Right atrium auricular region (tissue), 2 donors: ENCODE data around the gene ZNF681. TPM values are rescaled to one million over a fixed set of nuclear protein-coding genes. Genes with fewer than 3 reads are reported as not detected.

Source experiments
- DNase-seq: peaks from one replicate; pipeline ENCODE4 v3.0.0-alpha.2; 2019; ENCODE audit warnings: low spot score
- H3K27ac ChIP-seq, 2 donors: fragments of 200-600 bp; sonication (generic); 1 replicate in 1 of 2; 2 replicates in 1 of 2; pipeline ENCODE4 v1.5.1; 2016 to 2019
- H3K27me3 ChIP-seq, 2 donors: fragments of 200-600 bp; sonication (generic); one replicate each; pipeline versions ENCODE4 v1.5.1 to v1.6.0; 2017 to 2019
- H3K36me3 ChIP-seq: fragments of 200-600 bp; sonication (generic); one replicate; pipeline ENCODE4 v1.5.1; 2016
- H3K4me1 ChIP-seq, 2 donors: fragments of 200-600 bp; sonication (generic); one replicate each; pipeline versions ENCODE4 v1.5.1 to v1.6.0; 2017 to 2019
- H3K4me3 ChIP-seq, 2 donors: fragments of 200-600 bp; sonication (generic); 1 replicate in 1 of 2; 2 replicates in 1 of 2; pipeline ENCODE4 v1.5.1; 2017 to 2019; ENCODE audit warnings: mild to moderate bottlenecking in 1 of 2, moderate library complexity in 1 of 2
- H3K9me3 ChIP-seq, 2 donors: fragments of 200-600 bp; sonication (generic); one replicate each; pipeline ENCODE4 v1.5.1; 2019
- total RNA-seq, 2 donors: library from RNA; depleted of rRNA; stranded (reverse); fragments of >200 nt; gene quantifications; one replicate each; pipeline ENCODE4 v1.1.0, GENCODE V29; 2016
- TF ChIP-seq, protein P1 (sequence below), 2 donors: fragments of 200-600 bp; sonication (generic); IDR thresholded peaks; one replicate each; pipeline ENCODE4 v1.5.1; 2019; ENCODE audit warnings: antibody characterized with exemption in 2 of 2

ZNF681 gene
- total RNA-seq = under 1 TPM; 0.59 to 0.67 TPM

DNA sequence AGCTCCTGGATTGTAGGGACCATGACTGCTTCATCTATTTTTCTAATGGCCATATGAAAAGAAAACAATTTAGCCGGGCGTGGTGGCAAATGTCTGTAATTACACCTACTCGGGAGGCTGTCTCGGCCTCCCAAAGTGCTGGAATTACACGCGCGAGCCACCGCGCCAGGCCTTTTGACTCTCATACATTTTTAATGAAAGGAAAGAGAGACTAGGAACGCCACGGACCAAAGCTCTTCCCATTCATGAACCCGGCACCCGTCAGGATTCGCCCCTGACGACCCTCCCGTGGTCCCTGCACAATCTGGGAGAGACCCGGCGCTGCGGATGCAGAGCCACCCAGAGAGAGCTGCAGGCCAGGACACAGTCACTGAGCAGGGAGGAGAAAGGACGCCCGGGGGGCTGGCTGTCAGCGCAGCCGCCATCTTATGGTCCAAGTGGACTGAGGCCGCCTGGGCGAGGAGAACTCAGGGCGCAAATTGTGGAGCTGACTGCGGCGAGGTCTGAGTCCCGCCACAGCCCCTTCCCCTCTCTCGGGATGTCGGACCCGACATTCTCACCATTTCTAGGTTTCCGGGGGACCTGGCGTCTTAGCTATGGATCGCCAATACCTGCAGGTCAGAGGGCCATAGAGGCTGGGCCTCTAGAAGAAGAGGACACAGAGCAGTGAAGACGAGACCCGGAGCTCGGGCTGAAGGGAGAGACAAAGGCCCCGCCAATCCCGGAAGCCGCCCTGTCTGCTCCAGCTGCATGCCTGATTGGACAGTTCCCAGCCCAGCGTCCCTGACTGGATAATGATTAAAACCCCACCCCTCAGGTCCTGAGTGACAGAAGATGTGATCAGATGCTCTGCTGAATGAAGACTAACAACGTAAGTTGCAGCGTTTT lies at the start of gene ZNF681:
Gene ZNF681 (minus strand): TSS at position 705 of the 888 bp plus-strand sequence. CDS start 142 bp downstream, at position 563.
- Histone ChIP-seq H3K36me3 (no peaks in the 10 kb centered on the region), H3K4me3 (peak within 1 kb of the TSS; percentile 53 to 77), H3K9me3 (no peaks in the 10 kb centered on the region), H3K27me3 (no peaks in the 10 kb centered on the region), H3K27ac (peak within 1 kb of the TSS; percentile 70 to 78), H3K4me1 (peaks cover 0 to 4% of the 10 kb centered on the region in 2 donors)
- TF ChIP-seq, protein P1, sequence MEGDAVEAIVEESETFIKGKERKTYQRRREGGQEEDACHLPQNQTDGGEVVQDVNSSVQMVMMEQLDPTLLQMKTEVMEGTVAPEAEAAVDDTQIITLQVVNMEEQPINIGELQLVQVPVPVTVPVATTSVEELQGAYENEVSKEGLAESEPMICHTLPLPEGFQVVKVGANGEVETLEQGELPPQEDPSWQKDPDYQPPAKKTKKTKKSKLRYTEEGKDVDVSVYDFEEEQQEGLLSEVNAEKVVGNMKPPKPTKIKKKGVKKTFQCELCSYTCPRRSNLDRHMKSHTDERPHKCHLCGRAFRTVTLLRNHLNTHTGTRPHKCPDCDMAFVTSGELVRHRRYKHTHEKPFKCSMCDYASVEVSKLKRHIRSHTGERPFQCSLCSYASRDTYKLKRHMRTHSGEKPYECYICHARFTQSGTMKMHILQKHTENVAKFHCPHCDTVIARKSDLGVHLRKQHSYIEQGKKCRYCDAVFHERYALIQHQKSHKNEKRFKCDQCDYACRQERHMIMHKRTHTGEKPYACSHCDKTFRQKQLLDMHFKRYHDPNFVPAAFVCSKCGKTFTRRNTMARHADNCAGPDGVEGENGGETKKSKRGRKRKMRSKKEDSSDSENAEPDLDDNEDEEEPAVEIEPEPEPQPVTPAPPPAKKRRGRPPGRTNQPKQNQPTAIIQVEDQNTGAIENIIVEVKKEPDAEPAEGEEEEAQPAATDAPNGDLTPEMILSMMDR (IDR thresholded peaks at IDR 0.05) = peak in 1 of 2 donors; percentile 35
- DNase-seq = peak; percentile 92

DNA sequence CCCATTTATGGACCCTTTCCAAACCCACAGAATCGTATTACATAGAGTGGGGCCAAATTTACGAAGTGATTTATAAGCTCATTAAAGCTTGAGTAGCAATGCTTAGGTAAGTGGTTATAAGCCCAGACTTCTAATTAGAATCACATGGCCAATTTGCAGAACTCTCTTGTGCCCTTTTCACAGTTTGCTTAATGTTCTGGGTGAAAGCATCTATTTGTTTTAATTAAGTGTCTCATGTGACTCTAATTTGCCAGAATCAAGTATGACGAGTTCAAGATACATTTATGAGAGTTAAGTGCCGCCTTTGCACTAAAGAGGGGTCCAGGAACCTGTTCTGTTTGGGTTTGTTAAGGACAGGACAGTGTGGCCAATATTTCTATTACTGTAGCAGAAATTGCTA lies 46.0 kb upstream of the ZNF681 start:
- no peaks in the 10 kb centered on the region for H3K27me3 ChIP-seq
- no peaks in the 10 kb centered on the region for H3K4me1 ChIP-seq
- no peak for DNase-seq
- no peaks in the 10 kb centered on the region for H3K36me3 ChIP-seq
- no peak overlapping the region for H3K27ac ChIP-seq
- no peaks in the 10 kb centered on the region for H3K9me3 ChIP-seq
- no peak overlapping the region for H3K4me3 ChIP-seq
- TF ChIP-seq, protein P1 (IDR thresholded peaks at IDR 0.05) = no peak

DNA sequence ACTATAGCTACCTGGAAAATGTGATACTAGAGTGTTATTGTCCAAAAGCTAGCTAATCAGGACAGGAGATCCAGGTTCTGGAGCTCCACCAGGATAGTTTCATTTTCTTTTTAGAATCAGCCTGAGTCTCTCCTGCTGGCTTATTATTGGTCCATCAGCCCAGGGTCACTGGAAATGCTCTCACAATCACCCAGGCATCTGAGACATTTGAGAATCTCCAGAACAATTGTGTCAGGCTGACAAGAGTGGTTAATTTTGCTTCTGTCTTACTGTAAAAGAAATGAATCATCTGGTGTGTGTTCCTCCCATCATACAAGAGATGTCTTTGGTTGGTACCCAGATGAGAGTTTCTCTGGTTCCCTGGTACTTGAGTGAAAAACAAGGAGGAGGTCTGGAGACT lies 43.6 kb upstream of the ZNF681 start:
- Histone ChIP-seq H3K27me3 (no peaks in the 10 kb centered on the region), H3K36me3 (no peaks in the 10 kb centered on the region), H3K4me3 (no peak overlapping the region), H3K9me3 (no peaks in the 10 kb centered on the region), H3K4me1 (no peaks in the 10 kb centered on the region), H3K27ac (no peak overlapping the region)
- TF ChIP-seq, protein P1 (IDR thresholded peaks at IDR 0.05) = no peak
- no peak for DNase-seq

DNA sequence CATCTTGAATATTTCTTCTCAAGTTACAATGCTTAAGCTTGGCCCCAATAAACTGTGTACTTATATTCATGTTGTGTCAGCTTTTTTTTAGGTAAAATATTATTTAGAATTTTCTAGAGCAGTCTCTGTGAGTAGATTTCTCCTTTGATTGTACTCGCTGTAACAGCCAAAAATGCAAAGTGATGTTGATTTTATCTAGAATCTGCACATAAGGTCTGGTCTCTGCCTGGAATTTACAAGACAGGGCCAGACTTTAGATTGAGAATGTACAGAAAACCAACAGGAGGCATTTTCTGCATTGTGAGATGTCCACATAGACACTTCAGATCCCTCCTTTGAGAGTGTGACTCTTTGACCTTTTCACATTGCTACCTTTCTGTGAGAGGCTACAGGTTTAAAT lies 43.1 kb upstream of the ZNF681 start:
- Histone ChIP-seq H3K27ac (no peak overlapping the region), H3K4me3 (no peak overlapping the region), H3K27me3 (no peaks in the 10 kb centered on the region), H3K4me1 (no peaks in the 10 kb centered on the region), H3K9me3 (no peaks in the 10 kb centered on the region), H3K36me3 (no peaks in the 10 kb centered on the region)
- no peak for DNase-seq
- TF ChIP-seq, protein P1 (IDR thresholded peaks at IDR 0.05) = no peak

DNA sequence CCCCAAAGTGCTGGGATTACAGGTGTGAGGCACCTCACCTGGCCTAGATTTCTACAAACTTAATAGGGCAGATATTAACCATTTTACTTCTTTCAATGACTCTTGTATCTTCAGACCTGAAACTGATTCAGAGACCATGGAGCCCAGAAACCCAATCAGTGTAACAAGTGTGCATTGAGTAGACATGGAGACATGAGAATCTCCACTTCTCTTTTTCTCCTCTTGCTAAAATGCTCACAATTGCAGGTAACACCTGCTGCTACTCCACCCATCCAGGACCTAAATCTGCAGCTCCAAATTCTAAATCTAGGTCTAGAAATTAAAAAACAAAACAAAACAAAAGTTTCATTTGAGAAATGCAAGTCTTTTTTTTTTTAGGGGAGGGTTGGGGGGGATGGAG lies 42.2 kb upstream of the ZNF681 start:
- Histone ChIP-seq H3K4me1 (no peaks in the 10 kb centered on the region), H3K27ac (no peak overlapping the region), H3K27me3 (no peaks in the 10 kb centered on the region), H3K4me3 (no peak overlapping the region), H3K9me3 (peaks cover 0 to 5% of the 10 kb centered on the region in 2 donors), H3K36me3 (no peaks in the 10 kb centered on the region)
- TF ChIP-seq, protein P1 (IDR thresholded peaks at IDR 0.05) = no peak
- no peak for DNase-seq
